Central memory CD4-positive, alpha-beta T cell (primary cell): ENCODE measurements around the gene LY6G6F.

Experiments used
- DNase-seq: peaks from one replicate; pipeline ENCODE4 v3.0.0; 2022

The LY6G6F gene

GRCh38 chr6:31740397-31741223, 33.9 kb downstream of the LY6G6F start:
- DNase-seq = no peak

GRCh38 chr6:31741815-31742214, 35.1 kb downstream of the LY6G6F start:
- no peak for DNase-seq

GRCh38 chr6:31742894-31743293, 36.2 kb downstream of the LY6G6F start:
- no peak for DNase-seq

- DNase-seq = no peak
Measured at GRCh38 chr6:31744422-31744821, 37.8 kb downstream of the LY6G6F start.

GRCh38 chr6:31749301-31750036, 42.8 kb downstream of the LY6G6F start:
- DNase-seq = no peak

- DNase-seq = no peak
Measured at GRCh38 chr6:31750411-31751022, 43.9 kb downstream of the LY6G6F start.

GRCh38 chr6:31752739-31753319, 46.2 kb downstream of the LY6G6F start:
- no peak for DNase-seq

GRCh38 chr6:31758281-31758680, 51.6 kb downstream of the LY6G6F start:
- DNase-seq = no peak
